Measurements from ENCODE around the gene PRIM2.
"Not testable (repeated sequence)": the region's sequence is repeated elsewhere in the genome, so short reads cannot be mapped to it uniquely, and the experiment has no call there.

The PRIM2 gene

DNA sequence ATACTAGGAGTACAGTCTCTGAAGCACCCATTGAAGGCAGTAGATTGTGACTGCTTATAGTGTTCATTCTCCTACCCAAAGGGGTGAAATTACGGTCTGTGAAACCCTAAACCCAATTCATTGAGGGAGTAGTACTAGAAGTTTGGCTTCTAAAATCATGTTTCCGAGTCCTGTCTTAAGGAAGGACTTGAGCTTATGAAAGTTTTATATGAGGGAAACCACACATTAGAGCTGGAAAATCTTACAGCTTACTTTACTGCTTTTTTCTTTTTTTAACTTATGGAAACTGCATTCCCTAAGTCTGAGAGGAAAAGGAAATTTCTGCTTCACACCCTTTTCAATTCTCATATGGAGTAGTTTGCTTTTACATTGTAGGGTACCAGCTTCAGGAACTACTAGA lies 38.4 kb upstream of the PRIM2 start:
- H3K4me1 ChIP-seq, result no peaks in the 10 kb centered on the region
- TF ChIP-seq, protein P1, sequence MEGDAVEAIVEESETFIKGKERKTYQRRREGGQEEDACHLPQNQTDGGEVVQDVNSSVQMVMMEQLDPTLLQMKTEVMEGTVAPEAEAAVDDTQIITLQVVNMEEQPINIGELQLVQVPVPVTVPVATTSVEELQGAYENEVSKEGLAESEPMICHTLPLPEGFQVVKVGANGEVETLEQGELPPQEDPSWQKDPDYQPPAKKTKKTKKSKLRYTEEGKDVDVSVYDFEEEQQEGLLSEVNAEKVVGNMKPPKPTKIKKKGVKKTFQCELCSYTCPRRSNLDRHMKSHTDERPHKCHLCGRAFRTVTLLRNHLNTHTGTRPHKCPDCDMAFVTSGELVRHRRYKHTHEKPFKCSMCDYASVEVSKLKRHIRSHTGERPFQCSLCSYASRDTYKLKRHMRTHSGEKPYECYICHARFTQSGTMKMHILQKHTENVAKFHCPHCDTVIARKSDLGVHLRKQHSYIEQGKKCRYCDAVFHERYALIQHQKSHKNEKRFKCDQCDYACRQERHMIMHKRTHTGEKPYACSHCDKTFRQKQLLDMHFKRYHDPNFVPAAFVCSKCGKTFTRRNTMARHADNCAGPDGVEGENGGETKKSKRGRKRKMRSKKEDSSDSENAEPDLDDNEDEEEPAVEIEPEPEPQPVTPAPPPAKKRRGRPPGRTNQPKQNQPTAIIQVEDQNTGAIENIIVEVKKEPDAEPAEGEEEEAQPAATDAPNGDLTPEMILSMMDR (IDR thresholded peaks at IDR 0.05; ENCODE audit: low read depth, low read length), result no peak
- no peaks in the 10 kb centered on the region for H3K36me3 ChIP-seq
- no peak for DNase-seq
- H3K9me3 ChIP-seq, result no peaks in the 10 kb centered on the region
- H3K27me3 ChIP-seq, result peaks cover 3% of the 10 kb centered on the region; the same call in 1 of the 2 replicates
- H3K4me3 ChIP-seq (ENCODE audit: low read depth, low read length), result no peak overlapping the region

DNA sequence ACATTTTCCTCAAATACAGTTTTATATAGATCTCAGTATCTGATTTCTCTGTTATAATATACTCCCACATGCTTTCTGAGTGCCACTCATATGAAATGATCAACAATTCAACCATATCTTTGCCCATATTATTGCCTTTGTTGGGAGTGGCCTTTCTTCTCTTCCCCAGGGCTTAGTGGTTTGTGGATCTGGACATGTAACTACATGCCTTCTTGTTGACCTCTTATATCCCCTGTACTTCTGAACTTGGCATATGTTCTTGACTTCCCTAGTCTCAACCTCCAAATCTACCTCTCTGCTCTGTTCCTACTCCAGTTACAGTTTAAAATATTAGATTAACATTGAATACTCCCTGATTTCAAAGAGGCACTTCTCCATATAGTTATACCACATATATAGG lies 34.3 kb upstream of the PRIM2 start:
- Histone ChIP-seq H3K9me3 (no peaks in the 10 kb centered on the region), H3K27me3 (peaks cover 5% of the 10 kb centered on the region; the same call in 1 of the 2 replicates), H3K4me3 (ENCODE audit: low read depth, low read length) (no peak overlapping the region), H3K36me3 (no peaks in the 10 kb centered on the region), H3K4me1 (no peaks in the 10 kb centered on the region)
- TF ChIP-seq, protein P1 (IDR thresholded peaks at IDR 0.05; ENCODE audit: low read depth, low read length), result no peak
- no peak for DNase-seq

GRCh38 chr6:57283911-57284455 lies 33.4 kb upstream of the PRIM2 start:
- DNase-seq, result no peak
- Histone ChIP-seq H3K9me3 (no peaks in the 10 kb centered on the region), H3K36me3 (no peaks in the 10 kb centered on the region), H3K27me3 (peaks cover 8% of the 10 kb centered on the region; the same call in 1 of the 2 replicates), H3K4me1 (no peaks in the 10 kb centered on the region), H3K4me3 (ENCODE audit: low read depth, low read length) (no peak overlapping the region)
- TF ChIP-seq, protein P1 (IDR thresholded peaks at IDR 0.05; ENCODE audit: low read depth, low read length), result no peak

- not testable (repeated sequence) for H3K4me1 ChIP-seq; DNase-seq; H3K4me3 ChIP-seq (ENCODE audit: low read depth, low read length)
These were observed 29.3 kb upstream of the PRIM2 start for GRCh38 chr6:57288136-57288535.

DNA sequence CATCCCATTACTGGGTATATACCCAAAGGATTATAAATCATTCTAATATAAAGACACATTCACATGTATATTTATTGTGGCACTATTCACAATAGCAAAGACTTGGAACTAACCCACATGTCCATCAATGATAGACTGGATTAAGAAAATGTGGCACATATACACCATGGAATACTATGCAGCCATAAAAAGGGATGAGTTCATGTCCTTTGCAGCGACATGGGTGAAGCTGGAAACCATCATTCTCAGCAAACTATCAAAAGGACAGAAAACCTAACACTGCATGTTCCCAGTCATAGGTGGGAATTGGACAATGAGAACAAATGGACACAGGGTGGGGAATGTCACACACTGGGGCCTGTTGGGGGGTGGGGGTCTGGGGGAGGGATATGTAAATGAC lies 24.0 kb upstream of the PRIM2 start:
- H3K36me3 ChIP-seq; H3K4me3 ChIP-seq (ENCODE audit: low read depth, low read length); H3K27me3 ChIP-seq; H3K9me3 ChIP-seq; DNase-seq; H3K4me1 ChIP-seq: not testable (repeated sequence)

More at GRCh38 chr6:57288136-57288535, 29.3 kb upstream of the PRIM2 start:
- H3K9me3 ChIP-seq, H3K36me3 ChIP-seq, H3K27me3 ChIP-seq: not testable (repeated sequence)

GRCh38 chr6:57294862-57295445 lies 22.5 kb upstream of the PRIM2 start:
- no peaks in the 10 kb centered on the region for H3K4me1 ChIP-seq
- H3K9me3 ChIP-seq, result no peaks in the 10 kb centered on the region
- no peaks in the 10 kb centered on the region for H3K36me3 ChIP-seq
- TF ChIP-seq, protein P1 (IDR thresholded peaks at IDR 0.05; ENCODE audit: low read depth, low read length), result no peak
- no peak overlapping the region for H3K4me3 ChIP-seq (ENCODE audit: low read depth, low read length)
- H3K27me3 ChIP-seq, result no peaks in the 10 kb centered on the region
- no peak for DNase-seq

DNA sequence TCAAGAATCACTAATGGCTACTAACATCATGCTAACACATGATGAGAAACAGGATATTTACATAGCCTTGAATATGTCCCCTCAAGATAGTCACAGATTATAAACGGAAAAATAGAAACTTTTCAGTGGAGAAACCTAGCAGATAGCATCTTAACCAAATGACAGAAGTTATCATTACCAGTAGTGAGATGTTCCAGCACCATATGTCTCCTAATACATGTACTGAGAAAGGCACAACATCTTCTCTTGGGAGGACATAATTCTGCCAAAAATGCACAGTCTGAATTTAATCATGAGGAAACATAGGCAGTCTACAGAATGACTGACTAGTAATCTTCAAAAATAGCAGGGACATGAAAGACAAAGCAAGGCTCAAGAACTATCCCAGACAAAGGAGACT lies 19.9 kb upstream of the PRIM2 start:
- no peaks in the 10 kb centered on the region for H3K9me3 ChIP-seq
- H3K36me3 ChIP-seq, result no peaks in the 10 kb centered on the region
- no peaks in the 10 kb centered on the region for H3K4me1 ChIP-seq
- TF ChIP-seq, protein P1 (IDR thresholded peaks at IDR 0.05; ENCODE audit: low read depth, low read length), result no peak
- no peak overlapping the region for H3K4me3 ChIP-seq (ENCODE audit: low read depth, low read length)
- no peaks in the 10 kb centered on the region for H3K27me3 ChIP-seq
- DNase-seq, result no peak
